ENCODE measurements around the gene SLC26A5. TPM values are rescaled to one million over a fixed set of nuclear protein-coding genes. Genes with fewer than 3 reads are reported as not detected.

The SLC26A5 gene
- total RNA-seq, 1 donor, result not detected

GRCh38 chr7:103344453-103345149 is 101.4 kb downstream of the SLC26A5 start, which contains the start of gene DNAJC2:
Gene DNAJC2, minus strand, starts transcription at chr7:103344767. Its CDS starts 145 bp downstream, at chr7:103344622.
- peak within 1 kb of the TSS; percentile 93 for H2AFZ ChIP-seq (ENCODE audit: low read length)
- TF ChIP-seq, protein P1, sequence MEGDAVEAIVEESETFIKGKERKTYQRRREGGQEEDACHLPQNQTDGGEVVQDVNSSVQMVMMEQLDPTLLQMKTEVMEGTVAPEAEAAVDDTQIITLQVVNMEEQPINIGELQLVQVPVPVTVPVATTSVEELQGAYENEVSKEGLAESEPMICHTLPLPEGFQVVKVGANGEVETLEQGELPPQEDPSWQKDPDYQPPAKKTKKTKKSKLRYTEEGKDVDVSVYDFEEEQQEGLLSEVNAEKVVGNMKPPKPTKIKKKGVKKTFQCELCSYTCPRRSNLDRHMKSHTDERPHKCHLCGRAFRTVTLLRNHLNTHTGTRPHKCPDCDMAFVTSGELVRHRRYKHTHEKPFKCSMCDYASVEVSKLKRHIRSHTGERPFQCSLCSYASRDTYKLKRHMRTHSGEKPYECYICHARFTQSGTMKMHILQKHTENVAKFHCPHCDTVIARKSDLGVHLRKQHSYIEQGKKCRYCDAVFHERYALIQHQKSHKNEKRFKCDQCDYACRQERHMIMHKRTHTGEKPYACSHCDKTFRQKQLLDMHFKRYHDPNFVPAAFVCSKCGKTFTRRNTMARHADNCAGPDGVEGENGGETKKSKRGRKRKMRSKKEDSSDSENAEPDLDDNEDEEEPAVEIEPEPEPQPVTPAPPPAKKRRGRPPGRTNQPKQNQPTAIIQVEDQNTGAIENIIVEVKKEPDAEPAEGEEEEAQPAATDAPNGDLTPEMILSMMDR (IDR thresholded peaks at IDR 0.05; ENCODE audit: extremely low read depth, low read depth, low read length), result no peak
- H3K27me3 ChIP-seq (ENCODE audit: insufficient read depth, low read length), result no peaks in the 10 kb centered on the region

GRCh38 chr7:103343758-103344452 is 102.1 kb downstream of the SLC26A5 start:
- H3K9me3 ChIP-seq (ENCODE audit: low read depth, low read length), result no peaks in the 10 kb centered on the region
- peak overlapping the region; percentile 93 for H2AFZ ChIP-seq (ENCODE audit: low read length)
- H3K36me3 ChIP-seq (ENCODE audit: insufficient read depth, low read length), result peaks cover 23% of the 10 kb centered on the region
- peaks cover 81% of the 10 kb centered on the region for H3K79me2 ChIP-seq (ENCODE audit: insufficient read depth, low read length)
- H3K27me3 ChIP-seq (ENCODE audit: insufficient read depth, low read length), result no peaks in the 10 kb centered on the region
- H3K4me3 ChIP-seq (ENCODE audit: insufficient read depth, low read length), result peak overlapping the region; percentile 92
- TF ChIP-seq, protein P1 (IDR thresholded peaks at IDR 0.05; ENCODE audit: extremely low read depth, low read depth, low read length), result no peak
- H3K4me2 ChIP-seq (ENCODE audit: insufficient read depth, low read length), result peak overlapping the region; percentile 87
- H3K27ac ChIP-seq (ENCODE audit: low read depth, low read length), result peak overlapping the region; percentile 86
- peaks cover 22% of the 10 kb centered on the region for H3K4me1 ChIP-seq (ENCODE audit: insufficient read depth, low read length)
- DNase-seq (ENCODE audit: insufficient read length, low spot score, missing footprints), result peak; percentile 72
- peaks cover 20% of the 10 kb centered on the region for H4K20me1 ChIP-seq (ENCODE audit: insufficient read depth, low read length)

More at GRCh38 chr7:103344453-103345149, 101.4 kb downstream of the SLC26A5 start, which contains the start of gene DNAJC2:
- DNase-seq (ENCODE audit: insufficient read length, low spot score, missing footprints), result peak; percentile 95
- Histone ChIP-seq H3K79me2 (ENCODE audit: insufficient read depth, low read length) (peaks cover 81% of the 10 kb centered on the region), H3K4me1 (ENCODE audit: insufficient read depth, low read length) (peaks cover 27% of the 10 kb centered on the region), H3K36me3 (ENCODE audit: insufficient read depth, low read length) (peaks cover 23% of the 10 kb centered on the region), H3K27ac (ENCODE audit: low read depth, low read length) (peak within 1 kb of the TSS; percentile 86), H3K9me3 (ENCODE audit: low read depth, low read length) (no peaks in the 10 kb centered on the region), H3K4me3 (ENCODE audit: insufficient read depth, low read length) (peak within 1 kb of the TSS; percentile 92), H4K20me1 (ENCODE audit: insufficient read depth, low read length) (peaks cover 18% of the 10 kb centered on the region), H3K4me2 (ENCODE audit: insufficient read depth, low read length) (peak within 1 kb of the TSS; percentile 87)

GRCh38 chr7:103343332-103343731 is 102.7 kb downstream of the SLC26A5 start:
- Histone ChIP-seq H3K4me1 (ENCODE audit: insufficient read depth, low read length) (peaks cover 19% of the 10 kb centered on the region), H3K4me3 (ENCODE audit: insufficient read depth, low read length) (peak overlapping the region; percentile 92), H3K27ac (ENCODE audit: low read depth, low read length) (peak overlapping the region; percentile 86), H3K27me3 (ENCODE audit: insufficient read depth, low read length) (no peaks in the 10 kb centered on the region), H3K4me2 (ENCODE audit: insufficient read depth, low read length) (peak overlapping the region; percentile 87), H4K20me1 (ENCODE audit: insufficient read depth, low read length) (peaks cover 15% of the 10 kb centered on the region), H2AFZ (ENCODE audit: low read length) (no peak overlapping the region), H3K79me2 (ENCODE audit: insufficient read depth, low read length) (peaks cover 78% of the 10 kb centered on the region), H3K36me3 (ENCODE audit: insufficient read depth, low read length) (peaks cover 23% of the 10 kb centered on the region), H3K9me3 (ENCODE audit: low read depth, low read length) (no peaks in the 10 kb centered on the region)
- DNase-seq (ENCODE audit: insufficient read length, low spot score, missing footprints), result no peak
- TF ChIP-seq, protein P1 (IDR thresholded peaks at IDR 0.05; ENCODE audit: extremely low read depth, low read depth, low read length), result no peak

GRCh38 chr7:103341466-103341865 is 104.5 kb downstream of the SLC26A5 start:
- H3K36me3 ChIP-seq (ENCODE audit: insufficient read depth, low read length), result peaks cover 39% of the 10 kb centered on the region
- H3K27me3 ChIP-seq (ENCODE audit: insufficient read depth, low read length), result no peaks in the 10 kb centered on the region
- H4K20me1 ChIP-seq (ENCODE audit: insufficient read depth, low read length), result peaks cover 16% of the 10 kb centered on the region
- no peak overlapping the region for H3K27ac ChIP-seq (ENCODE audit: low read depth, low read length)
- TF ChIP-seq, protein P1 (IDR thresholded peaks at IDR 0.05; ENCODE audit: extremely low read depth, low read depth, low read length), result no peak
- H2AFZ ChIP-seq (ENCODE audit: low read length), result no peak overlapping the region
- H3K4me1 ChIP-seq (ENCODE audit: insufficient read depth, low read length), result peaks cover 9% of the 10 kb centered on the region
- H3K4me3 ChIP-seq (ENCODE audit: insufficient read depth, low read length), result no peak overlapping the region
- H3K9me3 ChIP-seq (ENCODE audit: low read depth, low read length), result no peaks in the 10 kb centered on the region
- peaks cover 79% of the 10 kb centered on the region for H3K79me2 ChIP-seq (ENCODE audit: insufficient read depth, low read length)
- no peak for DNase-seq (ENCODE audit: insufficient read length, low spot score, missing footprints)
- H3K4me2 ChIP-seq (ENCODE audit: insufficient read depth, low read length), result no peak overlapping the region

Data from osteoblast (primary cell).